ENCODE measurements around the gene SRC. TPM values are rescaled to one million over a fixed set of nuclear protein-coding genes. Genes with fewer than 3 reads are reported as not detected.

The SRC gene
- polyA plus RNA-seq, 1 of the 3 experiments (the other 2 are of a cell fraction) = 23.8 TPM

DNA sequence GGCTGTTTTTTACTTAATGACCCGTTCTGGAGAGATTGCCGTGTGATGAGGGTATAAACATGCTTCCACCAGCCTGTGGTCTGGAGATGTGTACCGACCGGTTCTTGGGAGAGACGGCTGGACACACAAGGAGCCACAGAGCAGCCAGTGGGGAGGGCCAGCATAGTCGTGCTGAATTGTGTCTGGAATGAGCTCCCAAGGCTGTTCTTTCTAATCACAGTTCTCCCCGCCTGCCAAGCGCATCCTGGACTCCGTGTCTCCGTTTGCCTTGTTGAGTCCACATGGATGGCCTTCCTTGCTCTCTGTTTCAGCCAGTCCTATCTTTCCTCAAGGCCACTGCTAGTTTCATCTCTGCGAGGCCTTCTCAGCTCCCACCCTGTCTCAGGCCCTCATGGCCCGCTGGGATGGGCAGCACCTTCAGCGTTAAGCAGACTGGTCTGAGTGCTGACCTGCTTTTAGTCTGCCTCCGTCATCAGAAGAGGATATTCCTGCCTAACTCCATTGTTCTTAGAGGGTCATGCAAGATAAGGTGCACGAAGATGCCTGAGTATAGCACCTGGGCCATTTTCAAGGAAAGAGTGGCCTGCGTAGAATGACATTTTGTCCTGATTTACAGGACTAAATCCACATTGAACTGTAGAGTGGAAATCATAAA, 35.9 kb upstream of the SRC start:
- H3K36me3 ChIP-seq (replicated peaks in 1 of 2; ENCODE audit: control insufficient read depth in 1 of 2, insufficient read depth in 2 of 2, low read length in 1 of 2) = peaks cover 8 to 20% of the 10 kb centered on the region in 2 experiments
- H3K4me3 ChIP-seq (ENCODE audit: low read depth in 2 of 2, low read length in 1 of 2) = no peak overlapping the region
- POLR2A ChIA-PET = no interaction called here
- no peak overlapping the region for H2AFZ ChIP-seq (ENCODE audit: low read depth)
- peaks cover 0 to 45% of the 10 kb centered on the region in 2 experiments; a peak in 2 of 4 replicates for H3K4me1 ChIP-seq (ENCODE audit: control insufficient read depth in 1 of 2, insufficient read depth in 2 of 2, low read depth in 1 of 2, low read length in 1 of 2)
- no peaks in the 10 kb centered on the region for H3K9me3 ChIP-seq
- no peak for TF ChIP-seq YY1 (IDR thresholded peaks at IDR 0.05; ENCODE audit: low read depth)
- no peak for TF ChIP-seq RCOR1 (IDR thresholded peaks at IDR 0.05; ENCODE audit: low read length)
- TF ChIP-seq RXRA (IDR thresholded peaks at IDR 0.05; ENCODE audit: borderline replicate concordance, low read depth) = no peak
- TF ChIP-seq, protein P1, sequence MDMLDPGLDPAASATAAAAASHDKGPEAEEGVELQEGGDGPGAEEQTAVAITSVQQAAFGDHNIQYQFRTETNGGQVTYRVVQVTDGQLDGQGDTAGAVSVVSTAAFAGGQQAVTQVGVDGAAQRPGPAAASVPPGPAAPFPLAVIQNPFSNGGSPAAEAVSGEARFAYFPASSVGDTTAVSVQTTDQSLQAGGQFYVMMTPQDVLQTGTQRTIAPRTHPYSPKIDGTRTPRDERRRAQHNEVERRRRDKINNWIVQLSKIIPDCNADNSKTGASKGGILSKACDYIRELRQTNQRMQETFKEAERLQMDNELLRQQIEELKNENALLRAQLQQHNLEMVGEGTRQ (IDR thresholded peaks at IDR 0.05; ENCODE audit: borderline replicate concordance, low read depth, low read length) = no peak
- TF ChIP-seq RFX5 (IDR thresholded peaks at IDR 0.05; ENCODE audit: low read length) = no peak
- no peak for TF ChIP-seq EP300 (IDR thresholded peaks at IDR 0.05; ENCODE audit: borderline replicate concordance in 1 of 2, low read depth in 1 of 2, low read length in 1 of 2)
- TF ChIP-seq SIN3A (IDR thresholded peaks at IDR 0.05; ENCODE audit: borderline replicate concordance, low read depth, low read length) = no peak
- no peak for TF ChIP-seq TEAD4 (IDR thresholded peaks at IDR 0.05; ENCODE audit: borderline replicate concordance, insufficient read depth)
- TF ChIP-seq, protein P2, sequence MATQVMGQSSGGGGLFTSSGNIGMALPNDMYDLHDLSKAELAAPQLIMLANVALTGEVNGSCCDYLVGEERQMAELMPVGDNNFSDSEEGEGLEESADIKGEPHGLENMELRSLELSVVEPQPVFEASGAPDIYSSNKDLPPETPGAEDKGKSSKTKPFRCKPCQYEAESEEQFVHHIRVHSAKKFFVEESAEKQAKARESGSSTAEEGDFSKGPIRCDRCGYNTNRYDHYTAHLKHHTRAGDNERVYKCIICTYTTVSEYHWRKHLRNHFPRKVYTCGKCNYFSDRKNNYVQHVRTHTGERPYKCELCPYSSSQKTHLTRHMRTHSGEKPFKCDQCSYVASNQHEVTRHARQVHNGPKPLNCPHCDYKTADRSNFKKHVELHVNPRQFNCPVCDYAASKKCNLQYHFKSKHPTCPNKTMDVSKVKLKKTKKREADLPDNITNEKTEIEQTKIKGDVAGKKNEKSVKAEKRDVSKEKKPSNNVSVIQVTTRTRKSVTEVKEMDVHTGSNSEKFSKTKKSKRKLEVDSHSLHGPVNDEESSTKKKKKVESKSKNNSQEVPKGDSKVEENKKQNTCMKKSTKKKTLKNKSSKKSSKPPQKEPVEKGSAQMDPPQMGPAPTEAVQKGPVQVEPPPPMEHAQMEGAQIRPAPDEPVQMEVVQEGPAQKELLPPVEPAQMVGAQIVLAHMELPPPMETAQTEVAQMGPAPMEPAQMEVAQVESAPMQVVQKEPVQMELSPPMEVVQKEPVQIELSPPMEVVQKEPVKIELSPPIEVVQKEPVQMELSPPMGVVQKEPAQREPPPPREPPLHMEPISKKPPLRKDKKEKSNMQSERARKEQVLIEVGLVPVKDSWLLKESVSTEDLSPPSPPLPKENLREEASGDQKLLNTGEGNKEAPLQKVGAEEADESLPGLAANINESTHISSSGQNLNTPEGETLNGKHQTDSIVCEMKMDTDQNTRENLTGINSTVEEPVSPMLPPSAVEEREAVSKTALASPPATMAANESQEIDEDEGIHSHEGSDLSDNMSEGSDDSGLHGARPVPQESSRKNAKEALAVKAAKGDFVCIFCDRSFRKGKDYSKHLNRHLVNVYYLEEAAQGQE (IDR thresholded peaks at IDR 0.05; ENCODE audit: low read depth, low read length) = no peak
- TF ChIP-seq, protein P3, sequence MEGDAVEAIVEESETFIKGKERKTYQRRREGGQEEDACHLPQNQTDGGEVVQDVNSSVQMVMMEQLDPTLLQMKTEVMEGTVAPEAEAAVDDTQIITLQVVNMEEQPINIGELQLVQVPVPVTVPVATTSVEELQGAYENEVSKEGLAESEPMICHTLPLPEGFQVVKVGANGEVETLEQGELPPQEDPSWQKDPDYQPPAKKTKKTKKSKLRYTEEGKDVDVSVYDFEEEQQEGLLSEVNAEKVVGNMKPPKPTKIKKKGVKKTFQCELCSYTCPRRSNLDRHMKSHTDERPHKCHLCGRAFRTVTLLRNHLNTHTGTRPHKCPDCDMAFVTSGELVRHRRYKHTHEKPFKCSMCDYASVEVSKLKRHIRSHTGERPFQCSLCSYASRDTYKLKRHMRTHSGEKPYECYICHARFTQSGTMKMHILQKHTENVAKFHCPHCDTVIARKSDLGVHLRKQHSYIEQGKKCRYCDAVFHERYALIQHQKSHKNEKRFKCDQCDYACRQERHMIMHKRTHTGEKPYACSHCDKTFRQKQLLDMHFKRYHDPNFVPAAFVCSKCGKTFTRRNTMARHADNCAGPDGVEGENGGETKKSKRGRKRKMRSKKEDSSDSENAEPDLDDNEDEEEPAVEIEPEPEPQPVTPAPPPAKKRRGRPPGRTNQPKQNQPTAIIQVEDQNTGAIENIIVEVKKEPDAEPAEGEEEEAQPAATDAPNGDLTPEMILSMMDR (IDR thresholded peaks at IDR 0.05) = no peak
- TF ChIP-seq GABPA (IDR thresholded peaks at IDR 0.05; ENCODE audit: low read depth) = no peak
- TF ChIP-seq FOXM1 (IDR thresholded peaks at IDR 0.05; ENCODE audit: low read depth) = no peak
- no peak for TF ChIP-seq TCF12 (IDR thresholded peaks at IDR 0.05)
- TF ChIP-seq MEF2A (IDR thresholded peaks at IDR 0.05; ENCODE audit: borderline replicate concordance, low read depth) = no peak
- peaks cover 44% of the 10 kb centered on the region for H3K79me2 ChIP-seq (ENCODE audit: insufficient read depth)
- no peaks in the 10 kb centered on the region for H3K27me3 ChIP-seq (ENCODE audit: insufficient read depth)
- H3F3A ChIP-seq (replicated peaks; ENCODE audit: insufficient read depth) = no peaks in the 10 kb centered on the region
- H3K9me2 ChIP-seq = no peaks in the 10 kb centered on the region
- H3K4me2 ChIP-seq = no peak overlapping the region
- CTCF ChIA-PET = interaction anchor here (0.9 to 1.7 kb wide), 2 partner anchors 75 to 115 kb away, joined by 4 to 5 read pairs; no protein-coding TSS in a partner anchor
- 0 out of 2 replicates have a peak, but pooled peaks cover 5% of the 10 kb centered on the region for H4K20me1 ChIP-seq (ENCODE audit: insufficient read depth)
- H3K9ac ChIP-seq = no peak overlapping the region
- H3K27ac ChIP-seq (ENCODE audit: low read depth in 2 of 2, low read length in 1 of 2) = peak overlapping the region in 1 of 2 experiments; percentile 72; a peak in 2 of 4 replicates
- 91% methylated on average over 16 of the region's 16 CpGs for WGBS (ENCODE audit: low lambda C conversion rate)
- DNase-seq = no peak

Data from SK-N-SH (cell line).